K562 (cell line): ENCODE data around the gene MCEE.

Experiments
- BHLHE40 ChIP-seq: IDR thresholded peaks from 2 replicates; pipeline ENCODE4 v1.6.1; 2011; ENCODE audit warnings: low read length, improper control_type of control experiment
- CEBPB ChIP-seq: fragments of 450-650 bp; IDR thresholded peaks from 2 replicates; pipeline ENCODE4 v1.6.1; 2016; ENCODE audit warnings: missing genetic modification characterization, missing compliant biosample characterization
- FOXK2 ChIP-seq, 2 experiments: fragments of 450-650 bp; IDR thresholded peaks in 1 of 2; conservative IDR thresholded peaks in 1 of 2; 2 replicates each; pipeline ENCODE4 v1.6.1; 2016; ENCODE audit warnings: low read depth in 2 of 2, mild to moderate bottlenecking in 1 of 2
- JUND ChIP-seq, 2 experiments: IDR thresholded peaks; 2 replicates in 1 of 2; 3 replicates in 1 of 2; pipeline ENCODE4 v1.6.1; 2011; ENCODE audit warnings: borderline replicate concordance in 2 of 2, low read depth in 2 of 2, low read length in 2 of 2, improper control_type of control experiment in 1 of 2, missing biosample characterization in 1 of 2, missing genetic modification characterization in 1 of 2, missing genetic modification reagents in 1 of 2
- L3MBTL2 ChIP-seq: fragments of 450-650 bp; IDR thresholded peaks from 2 replicates; pipeline ENCODE4 v1.6.1; 2016; ENCODE audit warnings: mild to moderate bottlenecking, moderate library complexity
- MCM2 ChIP-seq: fragments of 450-650 bp; IDR thresholded peaks from 2 replicates; pipeline ENCODE4 v1.6.1; 2017; ENCODE audit warnings: low read depth, mild to moderate bottlenecking
- MYC ChIP-seq, 2 experiments: fragments of 250-450 bp in 1 of 2; sonication (Bioruptor Pico) in 1 of 2; IDR thresholded peaks; 2 replicates each; pipeline versions ENCODE4 v1.5.1 to v1.6.1; 2012 to 2021; ENCODE audit warnings: low read depth in 2 of 2, borderline replicate concordance in 1 of 2, improper control_type of control experiment in 1 of 2, low read length in 1 of 2, mild to moderate bottlenecking in 1 of 2, moderate library complexity in 1 of 2
- NR1H2 ChIP-seq: sonication (generic); formaldehyde crosslinking; IDR thresholded peaks from 2 replicates; pipeline ENCODE4 v1.4.0; 2020; ENCODE audit warnings: mild to moderate bottlenecking, missing genetic modification reagents
- POLR2A ChIP-seq: fragments of 450-650 bp; conservative IDR thresholded peaks from 2 replicates; pipeline ENCODE4 v1.6.1; 2016
- POLR2AphosphoS5 ChIP-seq: IDR thresholded peaks from 2 replicates; pipeline ENCODE4 v1.6.1; 2011; ENCODE audit warnings: mild to moderate bottlenecking, low read depth, low read length, moderate library complexity; ENCODE audit not compliant: control insufficient read depth, insufficient read depth
- ZNF274 ChIP-seq: IDR thresholded peaks from 2 replicates; pipeline ENCODE4 v1.6.1; 2011; ENCODE audit warnings: low read depth, mild to moderate bottlenecking, low read length, moderate library complexity, borderline replicate concordance
- ZNF764 ChIP-seq: fragments of 250-450 bp; sonication (Bioruptor Pico); IDR thresholded peaks from 2 replicates; pipeline ENCODE4 v1.4.0; 2020; ENCODE audit warnings: low read depth, mild to moderate bottlenecking, moderate library complexity
- ZNF785 ChIP-seq: fragments of 250-450 bp; sonication (Bioruptor Pico); IDR thresholded peaks from 2 replicates; pipeline ENCODE4 v1.4.0; 2020; ENCODE audit warnings: mild to moderate bottlenecking
- TF ChIP-seq, protein P1 (sequence below): sonication (generic); formaldehyde crosslinking; IDR thresholded peaks from 2 replicates; pipeline ENCODE4 v1.8.1; 2022; ENCODE audit warnings: missing genetic modification reagents

DNA sequence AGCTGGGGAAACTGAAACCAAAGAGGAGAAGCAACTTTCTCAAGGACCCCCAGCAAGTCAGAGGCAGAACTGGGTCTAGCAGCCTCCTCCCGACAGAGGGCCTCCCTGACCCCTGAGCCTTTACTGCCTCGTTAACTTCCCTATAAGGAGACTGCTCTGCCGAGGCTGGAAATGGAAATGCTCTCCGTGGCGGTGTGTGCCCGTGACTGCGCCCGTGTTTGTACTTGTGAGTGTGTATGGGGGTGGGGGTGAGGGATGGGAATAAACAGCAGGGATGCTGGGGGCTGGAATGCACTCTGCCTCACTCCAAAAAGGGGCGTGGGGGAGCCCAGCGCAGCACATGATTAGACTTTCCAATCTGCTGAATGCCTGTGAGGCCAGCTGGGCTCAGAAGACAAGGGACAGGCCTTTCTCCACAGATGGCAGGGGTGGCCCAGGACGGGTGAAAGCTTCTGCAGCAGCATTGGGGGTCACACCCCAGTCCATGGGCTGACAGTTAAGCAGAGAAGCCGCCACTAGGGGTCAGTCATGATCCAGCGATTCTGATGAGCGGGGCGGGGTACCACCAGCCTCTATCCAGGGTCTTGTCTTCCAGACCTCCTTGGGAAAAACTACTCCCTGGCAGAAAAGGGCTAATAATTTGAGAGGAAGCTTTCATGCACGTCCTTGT lies 27.2 kb upstream of the MCEE start:
- no peak for TF ChIP-seq JUND (IDR thresholded peaks at IDR 0.05; ENCODE audit: borderline replicate concordance, low read depth, low read length)
- TF ChIP-seq JUND (tag; IDR thresholded peaks at IDR 0.05; ENCODE audit: borderline replicate concordance, low read depth, low read length) = no peak
- no peak for TF ChIP-seq ZNF274
- TF ChIP-seq MCM2 = no peak
- TF ChIP-seq ZNF764 = no peak
- TF ChIP-seq POLR2AphosphoS5 = no peak
- TF ChIP-seq BHLHE40 = no peak
- TF ChIP-seq CEBPB = no peak
- no peak for TF ChIP-seq L3MBTL2
- no peak for TF ChIP-seq POLR2A
- no peak for TF ChIP-seq FOXK2 (conservative IDR thresholded peaks at IDR 0.05 in 1 of 2, IDR thresholded peaks at IDR 0.05 in 1 of 2; ENCODE audit: low read depth in 2 of 2)
- no peak for TF ChIP-seq ZNF785 (CRISPR knock-in tag)
- TF ChIP-seq NR1H2 = no peak
- TF ChIP-seq, protein P1, sequence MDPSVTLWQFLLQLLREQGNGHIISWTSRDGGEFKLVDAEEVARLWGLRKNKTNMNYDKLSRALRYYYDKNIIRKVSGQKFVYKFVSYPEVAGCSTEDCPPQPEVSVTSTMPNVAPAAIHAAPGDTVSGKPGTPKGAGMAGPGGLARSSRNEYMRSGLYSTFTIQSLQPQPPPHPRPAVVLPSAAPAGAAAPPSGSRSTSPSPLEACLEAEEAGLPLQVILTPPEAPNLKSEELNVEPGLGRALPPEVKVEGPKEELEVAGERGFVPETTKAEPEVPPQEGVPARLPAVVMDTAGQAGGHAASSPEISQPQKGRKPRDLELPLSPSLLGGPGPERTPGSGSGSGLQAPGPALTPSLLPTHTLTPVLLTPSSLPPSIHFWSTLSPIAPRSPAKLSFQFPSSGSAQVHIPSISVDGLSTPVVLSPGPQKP = no peak
- TF ChIP-seq MYC (IDR thresholded peaks at IDR 0.05; ENCODE audit: low read depth, low read length) = no peak
- TF ChIP-seq MYC (CRISPR knock-in tag; IDR thresholded peaks at IDR 0.05; ENCODE audit: borderline replicate concordance, low read depth) = no peak
